ENCODE data around the gene PLS3.
"Not testable (repeated sequence)": the region's sequence is repeated elsewhere in the genome, so short reads cannot be mapped to it uniquely, and the experiment has no call there.

The PLS3 gene, protein sequence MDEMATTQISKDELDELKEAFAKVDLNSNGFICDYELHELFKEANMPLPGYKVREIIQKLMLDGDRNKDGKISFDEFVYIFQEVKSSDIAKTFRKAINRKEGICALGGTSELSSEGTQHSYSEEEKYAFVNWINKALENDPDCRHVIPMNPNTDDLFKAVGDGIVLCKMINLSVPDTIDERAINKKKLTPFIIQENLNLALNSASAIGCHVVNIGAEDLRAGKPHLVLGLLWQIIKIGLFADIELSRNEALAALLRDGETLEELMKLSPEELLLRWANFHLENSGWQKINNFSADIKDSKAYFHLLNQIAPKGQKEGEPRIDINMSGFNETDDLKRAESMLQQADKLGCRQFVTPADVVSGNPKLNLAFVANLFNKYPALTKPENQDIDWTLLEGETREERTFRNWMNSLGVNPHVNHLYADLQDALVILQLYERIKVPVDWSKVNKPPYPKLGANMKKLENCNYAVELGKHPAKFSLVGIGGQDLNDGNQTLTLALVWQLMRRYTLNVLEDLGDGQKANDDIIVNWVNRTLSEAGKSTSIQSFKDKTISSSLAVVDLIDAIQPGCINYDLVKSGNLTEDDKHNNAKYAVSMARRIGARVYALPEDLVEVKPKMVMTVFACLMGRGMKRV
- total RNA-seq, result 0.24 to 1.4 reads per million in 2 donors

DNA sequence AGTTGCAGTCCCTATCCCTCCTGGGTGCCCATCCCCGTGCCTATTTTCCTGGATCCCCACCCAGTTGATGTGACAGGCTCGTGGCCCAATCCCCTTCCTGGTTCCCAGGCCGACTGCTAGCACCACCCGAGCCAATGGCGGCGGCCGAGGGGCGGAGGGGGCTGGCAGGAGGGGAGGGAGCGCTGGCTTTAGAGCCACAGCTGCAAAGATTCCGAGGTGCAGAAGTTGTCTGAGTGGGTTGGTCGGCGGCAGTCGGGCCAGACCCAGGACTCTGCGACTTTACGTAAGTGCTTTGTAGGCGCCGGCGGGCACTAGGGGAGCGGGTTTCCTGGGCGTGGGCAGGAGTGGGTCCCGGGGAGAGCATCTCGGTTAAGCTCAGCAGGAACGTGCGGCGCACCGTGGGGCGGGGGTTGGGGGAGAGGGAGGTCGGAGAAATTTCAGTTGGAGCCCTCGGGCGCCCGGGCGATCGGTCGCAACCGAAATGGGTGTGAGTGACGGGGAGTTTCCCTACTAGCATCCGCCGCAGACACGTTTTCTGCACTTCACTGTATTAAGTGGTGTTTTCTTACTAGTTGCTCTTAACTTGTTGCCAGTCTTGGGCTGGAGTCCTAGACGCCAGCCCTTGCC lies at the start of gene PLS3:
Gene PLS3 (plus strand): TSS at position 197 of the 627 bp plus-strand sequence. CDS start 49,077 bp downstream, outside the sequence.
- DNase-seq, result no peak

DNA sequence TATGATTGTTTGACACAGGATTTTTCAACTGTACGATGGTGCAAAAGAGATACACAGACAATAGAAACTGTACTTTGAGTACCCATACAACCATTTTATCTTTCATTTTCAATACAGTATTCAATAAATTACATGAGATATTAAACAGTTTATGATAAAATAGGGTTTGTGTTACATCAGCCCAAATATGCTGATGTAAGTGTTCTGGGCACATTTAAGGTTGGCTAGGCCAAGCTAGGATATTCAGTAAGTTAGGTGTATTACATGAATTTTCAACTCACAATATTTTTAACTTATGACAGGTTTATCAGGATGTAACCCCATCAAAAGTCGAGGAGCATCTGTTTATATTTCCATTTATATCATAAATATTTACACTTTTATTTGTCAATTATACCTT lies 42.9 kb upstream of the PLS3 start:
- DNase-seq, result no peak

DNA sequence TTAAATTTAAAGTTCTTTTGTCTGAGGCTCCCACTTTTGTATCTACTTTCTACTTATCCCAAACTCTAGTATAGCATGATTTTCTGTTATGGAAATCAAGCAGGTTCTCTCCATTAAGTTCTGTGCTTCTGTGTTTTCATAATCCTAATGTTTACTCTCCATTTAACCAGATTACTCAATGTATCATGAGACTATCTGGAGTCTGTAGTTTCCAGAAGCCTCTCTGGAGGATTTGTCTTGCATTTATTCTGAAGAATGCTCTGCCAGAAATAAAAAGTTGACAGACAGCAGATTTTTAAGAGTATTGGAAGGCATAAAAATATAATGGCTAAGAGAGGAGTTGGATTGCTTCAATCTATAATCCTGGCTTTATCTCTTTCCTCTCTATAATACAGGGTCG lies 39.2 kb upstream of the PLS3 start:
- DNase-seq, result no peak

DNA sequence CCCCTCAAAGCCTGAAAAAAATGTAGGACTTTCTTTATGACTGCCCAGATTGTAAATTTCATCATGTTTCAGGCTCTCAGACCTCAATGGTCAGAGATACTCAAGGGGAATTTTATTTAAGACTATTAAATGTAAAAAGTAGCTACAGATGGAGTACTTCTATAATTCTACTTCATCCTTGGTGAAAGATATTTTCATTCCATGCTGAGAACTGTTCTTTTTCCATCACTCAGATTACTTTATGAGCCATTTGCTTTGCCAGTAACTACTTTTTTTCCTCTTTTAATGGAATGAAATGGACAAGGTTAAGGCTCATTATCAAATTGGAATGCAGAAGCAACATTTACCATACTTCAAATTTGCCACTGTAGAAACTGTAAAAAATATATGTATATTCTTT lies 38.0 kb upstream of the PLS3 start:
- no peak for DNase-seq

DNA sequence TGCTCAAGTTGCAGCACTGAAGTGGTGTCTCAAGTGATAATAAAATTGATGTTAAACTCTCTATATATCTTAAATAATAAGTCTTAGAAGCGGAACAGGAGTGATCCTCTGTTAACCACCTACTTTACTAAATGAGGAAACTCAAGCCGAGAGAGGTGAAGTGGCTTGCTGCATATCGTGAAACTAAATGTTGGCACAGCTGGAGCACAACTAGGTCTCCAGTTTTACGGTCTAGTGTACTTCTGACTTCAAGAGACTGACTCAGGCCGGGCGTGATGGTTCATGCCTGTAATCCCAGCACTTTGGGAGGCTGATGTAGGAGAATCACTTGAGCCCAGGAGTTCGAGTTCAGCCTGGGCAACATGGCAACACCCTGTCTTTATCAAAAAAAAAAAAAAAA lies 35.5 kb upstream of the PLS3 start:
- DNase-seq, result no peak

DNA sequence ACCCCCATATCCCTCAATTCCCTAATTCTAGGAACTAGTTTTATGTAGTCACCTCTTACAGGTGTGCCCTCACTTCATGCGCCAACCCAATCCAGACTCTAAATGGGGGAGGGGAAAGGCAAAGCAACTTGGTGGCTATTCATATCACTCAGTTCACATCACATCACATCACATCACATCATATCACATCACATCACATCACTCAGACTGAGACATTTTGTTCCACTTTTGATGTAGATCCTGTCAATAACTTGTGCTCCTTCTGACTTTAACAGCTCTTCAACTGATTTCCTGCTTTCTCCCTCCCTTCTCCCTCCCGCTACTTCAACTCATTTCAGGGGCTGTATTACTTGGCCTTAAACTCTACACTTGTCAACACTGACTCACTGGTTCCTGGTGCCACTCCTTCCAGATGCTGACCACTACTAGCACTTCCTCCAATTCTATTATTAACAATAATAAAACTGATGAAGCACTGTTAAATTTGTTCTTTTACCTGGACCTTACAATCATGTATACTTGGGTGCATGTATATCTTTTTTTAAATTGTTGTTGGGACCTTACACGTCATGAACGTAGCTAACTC lies 29.1 kb upstream of the PLS3 start:
- DNase-seq, result no peak

DNA sequence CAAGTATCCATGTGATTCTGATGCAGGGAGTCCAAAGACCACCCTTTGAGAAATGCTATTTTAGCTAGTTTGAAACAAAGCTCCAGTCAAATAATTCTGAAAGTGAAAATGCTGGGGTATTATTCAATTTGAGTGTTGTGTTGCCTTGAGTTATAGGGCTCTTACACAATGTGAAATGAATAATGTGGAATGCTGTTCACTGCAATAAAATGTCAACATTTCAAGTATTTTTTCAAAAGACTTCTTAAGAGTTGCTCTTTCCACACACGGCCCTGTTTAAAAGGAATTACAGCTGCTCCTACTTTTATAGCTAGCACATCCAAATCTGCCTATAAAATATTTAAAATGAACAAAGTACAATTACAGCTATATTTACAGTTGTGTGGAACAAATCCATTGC lies 27.5 kb upstream of the PLS3 start:
- no peak for DNase-seq

DNA sequence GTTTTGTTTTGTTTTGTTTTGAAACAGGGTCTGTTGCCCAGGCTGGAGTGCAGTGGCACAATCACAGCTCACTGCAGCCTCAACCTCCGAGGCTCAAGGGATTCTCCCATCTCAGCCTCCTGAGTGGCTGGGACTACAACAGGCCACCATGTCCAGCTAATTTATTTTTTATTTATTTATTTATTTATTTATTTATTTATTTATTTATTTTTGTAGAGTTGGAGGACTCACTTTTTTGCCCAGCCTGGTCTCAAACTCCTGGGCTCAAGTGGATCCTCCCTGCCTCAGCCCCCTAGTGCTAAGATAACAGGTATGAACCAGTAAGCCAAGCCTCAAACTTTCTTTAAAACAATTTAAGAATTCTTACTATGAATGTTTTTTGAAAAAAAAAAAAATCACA lies 26.6 kb upstream of the PLS3 start:
- no peak for DNase-seq

DNA sequence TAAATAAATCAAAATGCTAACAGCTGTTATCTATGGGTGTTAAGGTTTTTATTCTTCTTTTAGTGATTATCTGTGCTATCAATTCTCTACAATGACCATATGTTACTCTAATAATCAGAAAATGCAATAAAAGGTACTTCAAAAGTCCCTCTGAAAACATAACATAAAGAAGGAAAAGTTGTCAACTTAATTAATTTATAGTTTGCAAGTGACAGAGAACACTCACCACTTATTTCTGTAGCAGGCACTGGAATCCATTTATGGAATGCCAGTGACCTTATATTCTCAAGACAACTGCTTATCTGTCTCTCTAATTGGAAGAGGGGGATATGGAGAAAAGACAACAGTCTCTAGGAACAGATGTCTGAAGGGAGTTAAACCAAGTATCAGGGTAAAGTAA lies 25.6 kb upstream of the PLS3 start:
- DNase-seq, result no peak

DNA sequence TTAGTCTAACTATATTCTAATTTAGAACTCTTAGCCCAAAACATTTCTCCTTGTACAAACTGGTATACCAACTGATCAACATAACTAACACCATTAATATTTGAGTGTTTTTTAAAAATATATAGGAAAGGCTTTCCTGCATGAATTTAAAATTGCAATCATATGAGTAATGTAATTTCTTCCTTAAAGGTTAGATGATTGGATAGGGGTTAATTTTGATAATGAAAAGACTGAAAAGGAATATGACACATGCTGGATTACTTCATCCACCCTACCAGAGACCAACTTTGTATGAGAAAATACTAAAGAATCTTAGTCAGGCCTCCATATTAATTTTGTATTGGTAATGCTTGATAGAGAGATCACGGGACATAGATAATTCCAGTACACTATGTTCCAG lies 25.1 kb upstream of the PLS3 start:
- no peak for DNase-seq

DNA sequence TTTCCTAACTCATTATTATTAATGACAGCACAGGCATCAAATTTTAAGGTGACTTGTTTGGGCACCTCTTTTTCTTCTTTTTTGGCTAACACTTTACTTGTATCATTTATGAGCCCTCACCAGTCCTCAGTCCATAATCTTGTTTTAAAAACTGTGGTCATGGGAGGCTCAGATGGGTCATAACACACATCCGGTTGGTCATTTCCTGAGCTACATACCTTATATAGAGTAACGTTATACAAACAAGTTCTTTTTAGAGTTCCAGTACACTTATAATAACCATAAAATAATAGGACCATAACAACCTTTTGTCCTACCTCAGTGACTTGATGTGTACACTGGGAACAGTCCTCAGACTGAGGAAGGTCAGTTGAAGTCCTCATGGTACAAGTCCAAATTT lies 21.1 kb upstream of the PLS3 start:
- no peak for DNase-seq

DNA sequence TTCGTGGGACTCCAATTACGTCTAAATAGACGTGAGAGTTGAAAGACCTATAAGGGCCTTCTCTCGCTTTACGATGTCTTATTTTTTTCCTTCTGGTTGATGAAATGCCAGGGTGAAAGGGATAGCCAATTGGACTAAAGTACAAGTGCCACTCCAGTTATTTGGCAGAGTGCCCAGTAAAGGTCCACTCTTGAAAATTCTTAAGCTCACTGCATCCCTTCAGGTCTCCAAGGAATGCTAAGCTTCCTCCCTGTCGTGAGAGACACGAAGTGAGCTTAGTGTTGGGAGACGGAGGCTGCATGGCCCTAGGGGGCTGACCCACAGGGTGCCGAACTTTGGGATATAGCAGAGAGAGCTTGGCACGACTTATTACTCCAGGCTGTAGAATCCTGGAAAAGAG lies 19.9 kb upstream of the PLS3 start:
- DNase-seq, result not testable (repeated sequence)

DNA sequence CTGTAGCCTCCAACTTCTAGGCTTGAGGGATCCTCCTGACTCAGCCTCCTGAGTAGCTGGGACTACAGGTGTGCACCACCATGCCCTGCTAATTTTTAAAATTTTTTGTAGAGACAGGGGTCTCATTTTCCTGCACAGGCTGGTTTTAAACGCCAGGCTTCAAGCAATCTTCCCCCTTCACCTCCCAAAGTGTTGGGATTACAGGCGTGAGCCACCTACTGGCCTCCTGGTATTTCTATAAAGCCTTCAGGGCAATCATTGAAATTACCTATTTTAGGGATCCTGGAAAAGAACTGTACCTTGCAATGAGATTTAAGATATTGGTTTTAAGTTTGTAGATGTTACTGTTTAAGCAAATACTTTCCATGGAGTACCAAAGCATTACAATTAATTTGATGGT lies 13.5 kb upstream of the PLS3 start:
- DNase-seq, result no peak

DNA sequence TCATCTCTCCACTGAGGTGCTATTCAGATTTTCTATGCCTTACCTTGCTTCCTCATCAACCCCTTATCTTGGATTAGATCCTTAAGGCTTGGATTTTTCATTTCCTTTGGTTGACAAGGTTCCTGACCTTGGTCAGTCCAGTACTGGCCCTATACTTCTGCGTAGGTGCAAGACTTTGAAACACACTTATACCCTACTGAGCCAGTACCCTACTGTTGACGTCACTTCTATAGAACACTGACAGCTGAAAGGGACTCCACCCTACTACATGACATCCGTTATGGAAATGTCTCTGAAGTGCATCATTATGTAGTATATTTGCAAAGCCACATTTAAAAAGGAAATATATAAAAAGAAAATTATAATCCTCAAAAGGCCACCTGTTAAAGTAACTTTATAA lies 12.0 kb upstream of the PLS3 start:
- no peak for DNase-seq

DNA sequence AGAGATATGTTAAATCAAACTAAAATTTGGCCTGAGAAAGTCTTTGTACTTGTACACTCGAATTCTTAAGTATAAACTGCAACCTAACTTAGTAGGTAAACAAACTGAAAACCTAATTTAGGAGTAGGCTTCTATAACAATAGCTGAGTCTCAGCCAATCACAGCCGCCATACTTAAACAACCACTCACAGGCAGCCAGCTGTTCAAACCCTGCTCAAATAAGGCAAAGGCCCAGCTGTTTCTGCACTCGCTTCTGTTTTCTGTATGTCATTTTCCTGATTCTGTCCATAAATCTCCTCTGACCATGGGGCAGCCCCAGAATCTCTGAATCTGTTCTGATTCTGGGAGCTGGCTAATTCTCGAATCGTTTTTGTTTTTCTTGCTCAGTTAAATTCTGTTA lies 7.8 kb upstream of the PLS3 start:
- DNase-seq, result no peak

DNA sequence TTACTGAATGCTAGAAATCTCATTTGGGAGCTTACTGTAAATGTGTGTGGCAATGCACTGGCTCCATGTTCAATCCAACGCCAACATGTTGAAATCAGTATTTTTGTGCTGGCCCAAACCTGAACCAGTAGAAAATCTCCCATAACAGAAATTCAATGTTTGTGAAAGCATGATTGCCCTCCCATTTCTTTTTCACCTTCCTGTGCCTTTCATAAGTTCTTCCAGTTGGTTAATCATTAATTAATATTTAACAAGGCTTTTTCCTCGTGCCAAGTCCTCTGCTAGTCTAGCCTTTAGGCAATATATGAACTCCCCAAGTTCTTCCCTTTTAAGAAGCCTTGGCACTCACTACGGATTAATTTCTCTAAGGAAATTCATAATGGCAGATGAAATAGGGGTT lies 1.3 kb upstream of the PLS3 start:
- DNase-seq, result no peak

DNA sequence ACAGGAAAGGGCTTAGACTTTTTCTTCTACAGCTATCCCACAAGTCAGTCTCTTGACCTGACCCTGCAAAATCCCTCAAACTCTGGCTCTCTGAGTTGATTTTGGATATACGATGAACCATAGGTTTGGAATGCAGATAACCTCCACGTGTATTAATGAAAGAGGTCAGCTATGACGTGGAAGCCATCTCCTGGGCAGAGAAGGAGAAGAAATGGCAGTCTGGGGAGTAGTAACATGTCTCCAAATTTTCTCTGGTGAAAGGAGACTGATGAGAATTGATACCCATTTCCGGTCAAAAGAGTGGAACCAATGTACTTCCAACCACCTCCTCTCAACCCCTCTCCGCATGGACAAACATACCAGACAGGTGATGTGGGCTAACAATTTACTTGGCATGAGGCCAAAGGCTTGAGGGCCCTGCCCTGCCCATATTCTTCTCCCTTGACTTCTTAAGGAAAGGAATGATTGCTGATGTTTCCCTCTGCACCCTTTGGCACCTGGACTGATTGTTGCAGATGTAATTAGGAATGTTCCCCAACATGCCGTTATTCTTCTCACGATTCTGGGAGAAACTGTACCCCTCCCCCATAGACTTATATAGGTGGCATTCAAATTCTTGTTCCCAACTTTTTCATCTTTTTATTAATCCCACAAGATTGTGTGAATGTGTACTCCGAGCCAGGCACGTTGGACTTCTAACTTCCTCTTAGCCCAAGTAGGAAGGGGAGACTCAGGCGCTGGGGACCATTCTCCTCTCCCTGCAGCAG lies 580 bp upstream of the PLS3 start:
- DNase-seq, result no peak

DNA sequence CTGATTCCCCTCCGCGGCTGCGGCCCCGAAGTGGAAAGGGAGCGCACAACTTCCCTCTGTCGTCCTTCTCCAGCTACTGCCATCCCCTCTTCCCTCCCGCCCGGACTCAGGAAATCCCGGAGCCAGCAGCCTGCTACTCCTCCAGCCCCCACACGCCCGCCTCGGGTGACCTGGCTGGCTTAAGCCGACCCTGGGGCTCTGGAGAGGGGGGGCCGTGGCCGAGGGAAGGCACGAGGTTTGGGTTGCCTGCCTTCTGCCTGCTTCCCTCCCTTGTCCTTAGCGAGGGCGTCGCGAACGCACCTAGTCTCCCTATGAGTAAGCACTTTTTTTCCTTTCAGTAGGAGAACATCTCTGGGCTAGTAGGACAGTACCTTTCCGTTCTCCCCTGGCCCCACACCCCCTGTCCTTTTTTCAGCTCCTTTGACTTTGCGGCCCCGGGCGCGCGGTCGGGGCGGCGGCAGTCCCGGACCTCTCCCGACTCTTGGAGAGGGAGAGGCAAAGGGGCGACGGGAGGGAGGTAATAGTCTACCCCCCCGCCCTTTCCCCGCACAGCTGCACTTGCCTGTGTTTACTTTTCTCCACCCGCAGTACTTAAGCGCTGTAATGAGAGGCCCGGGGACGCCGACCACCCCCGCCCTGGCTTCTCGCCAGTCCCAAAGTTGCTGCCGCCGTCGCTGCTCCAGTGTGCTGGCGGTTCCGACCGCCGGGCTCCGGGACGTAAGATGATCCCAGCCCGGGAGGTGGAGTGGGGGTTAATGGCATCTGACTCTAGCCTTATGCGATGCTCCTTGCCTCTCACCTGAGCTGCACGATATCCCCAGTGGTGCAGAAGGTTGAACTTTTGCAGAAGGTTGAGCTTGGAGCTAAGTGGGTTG lies 868 bp downstream of the PLS3 start:
- DNase-seq, result no peak

DNA sequence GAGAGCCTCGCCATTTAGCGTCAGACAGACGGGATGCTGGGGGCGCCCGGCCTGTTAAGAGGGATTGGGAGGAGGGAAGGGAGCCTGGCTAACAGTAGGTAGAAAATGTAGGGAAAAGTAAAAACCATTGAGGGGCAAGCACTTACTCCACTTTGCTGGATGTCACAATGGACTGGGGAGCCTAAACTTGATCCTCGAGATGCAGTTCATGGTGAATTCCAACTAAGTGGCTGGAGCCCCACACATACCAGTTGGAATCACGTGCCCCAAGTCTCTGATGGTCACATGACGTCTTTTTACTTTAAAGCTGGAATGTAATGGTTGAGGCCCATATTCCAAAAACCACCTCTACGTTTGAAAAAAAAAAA lies 1.5 kb downstream of the PLS3 start:
- no peak for DNase-seq

DNA sequence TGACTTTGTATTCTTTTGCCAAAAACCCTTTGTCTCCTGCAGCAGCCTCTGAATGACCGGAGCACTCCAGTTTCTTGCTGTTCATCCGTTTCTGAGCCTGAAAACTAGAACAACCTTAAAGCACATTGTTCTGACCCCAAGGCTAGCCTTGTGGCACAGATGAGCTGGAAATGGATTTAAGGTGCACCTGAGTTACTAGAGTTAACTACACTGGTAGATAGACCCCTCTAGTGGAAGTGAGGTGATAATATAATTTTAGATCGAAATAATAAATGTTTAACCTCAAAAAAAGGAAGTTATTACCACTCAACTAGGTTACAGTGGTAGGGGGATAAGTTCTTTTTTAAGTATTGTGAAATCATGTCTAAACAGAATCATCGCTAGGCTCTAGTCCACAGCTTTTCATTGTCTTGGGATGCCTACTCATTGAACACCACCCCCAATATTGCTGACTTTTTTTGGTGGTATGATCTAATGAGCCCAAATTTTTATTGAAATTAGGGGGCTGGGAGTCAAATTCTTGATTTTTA lies 2.7 kb downstream of the PLS3 start:
- no peak for DNase-seq

DNA sequence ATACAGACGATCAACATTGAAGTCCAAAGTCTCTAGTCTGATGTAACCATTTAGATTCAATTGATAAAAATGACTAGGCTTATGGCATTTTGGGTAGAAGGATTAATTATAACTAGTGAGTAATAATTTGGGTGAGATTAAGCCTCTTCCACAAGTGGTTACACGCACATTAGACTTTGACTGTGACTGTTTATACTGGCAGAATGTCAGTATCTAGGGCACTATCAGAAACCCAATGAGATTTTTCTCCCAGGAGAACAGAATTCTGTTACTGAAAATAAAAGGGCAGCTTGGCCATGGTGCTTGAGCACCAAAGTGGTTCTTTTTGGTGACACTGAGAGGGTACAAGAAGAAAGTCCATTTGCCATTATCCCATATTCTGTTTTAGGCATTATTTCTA lies 3.3 kb downstream of the PLS3 start:
- no peak for DNase-seq

DNA sequence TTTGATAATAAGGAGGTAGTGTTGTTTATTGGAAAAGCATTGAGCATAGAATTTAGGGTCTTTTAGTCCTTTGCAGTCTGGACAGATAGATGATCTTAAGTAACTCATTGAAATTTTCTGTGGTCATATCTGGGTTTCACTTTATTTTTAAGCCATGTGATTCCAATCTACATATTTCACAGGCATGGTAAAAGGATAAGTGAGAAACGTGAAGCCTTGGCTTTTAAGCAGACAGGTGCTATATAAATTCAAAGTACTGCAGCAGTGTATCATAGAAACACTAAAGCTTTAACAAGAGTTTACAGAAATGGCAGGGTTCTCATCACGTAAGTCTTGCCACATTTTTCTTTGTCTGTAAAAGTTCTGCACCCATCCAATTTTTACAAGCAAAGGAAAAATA lies 4.9 kb downstream of the PLS3 start:
- no peak for DNase-seq

Measured in T-helper 9 cell (primary cell).